ENCODE measurements around the gene PCCA. TPM values are rescaled to one million over a fixed set of nuclear protein-coding genes. Genes with fewer than 3 reads are reported as not detected.
A peak's percentile ranks its signal among the peaks of the same experiment; 100 is the strongest.

Gene PCCA
- total RNA-seq, 2 experiments from 2014 or later: 11.7 to 12.2 TPM

DNA sequence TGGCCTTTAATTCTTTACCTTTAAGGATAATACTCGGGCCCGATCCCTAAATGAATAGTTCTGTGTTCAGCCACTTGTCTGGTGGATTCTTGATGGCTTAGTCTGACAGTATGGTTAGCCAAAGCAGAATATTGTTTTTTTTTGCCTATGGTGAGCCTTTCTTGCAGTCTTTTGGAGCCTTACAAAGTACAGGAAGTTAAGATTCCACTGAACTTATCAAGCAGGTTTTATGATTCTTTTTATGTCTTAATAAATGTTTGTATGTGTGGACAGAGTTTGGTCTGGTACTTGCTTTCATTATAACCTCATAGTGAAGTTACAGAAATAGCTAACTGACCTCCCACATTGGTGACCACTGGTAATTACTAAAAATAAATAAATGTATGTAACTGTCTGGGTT, 17.1 kb downstream of the PCCA start:
- H3K4me3 Mint-ChIP-seq: no peak overlapping the region
- ChIA-PET POLR2A (no interaction called here), CTCF (no interaction called here)
- H3K27me3 Mint-ChIP-seq: no peaks in the 10 kb centered on the region
- no peak overlapping the region for H3K27ac Mint-ChIP-seq
- H3K36me3 Mint-ChIP-seq (ENCODE audit: low read depth): peaks cover 8% of the 10 kb centered on the region
- no peak for DNase-seq
- peaks cover 1% of the 10 kb centered on the region for H3K4me1 Mint-ChIP-seq
- no peaks in the 10 kb centered on the region for H3K9me3 Mint-ChIP-seq

DNA sequence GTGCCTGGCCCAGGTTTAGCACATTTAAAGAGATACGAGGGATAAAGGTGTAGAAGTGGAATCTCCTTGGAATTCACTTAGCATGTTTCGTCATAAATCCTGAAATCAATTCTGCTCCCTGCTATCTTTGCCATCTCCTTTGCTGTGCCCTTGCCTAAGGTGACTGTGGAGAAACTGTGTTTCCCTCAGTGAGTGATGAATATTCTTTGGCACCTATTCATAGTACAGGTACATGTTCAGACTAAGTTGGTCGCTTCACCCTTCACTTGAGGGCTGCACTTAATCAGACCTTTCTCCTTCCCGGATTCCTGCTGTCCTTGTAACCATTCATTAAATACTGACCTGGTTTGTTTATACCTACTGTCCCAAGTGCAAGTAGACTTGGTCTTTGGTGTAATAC, 17.8 kb downstream of the PCCA start:
- CTCF ChIA-PET: no interaction called here

DNA sequence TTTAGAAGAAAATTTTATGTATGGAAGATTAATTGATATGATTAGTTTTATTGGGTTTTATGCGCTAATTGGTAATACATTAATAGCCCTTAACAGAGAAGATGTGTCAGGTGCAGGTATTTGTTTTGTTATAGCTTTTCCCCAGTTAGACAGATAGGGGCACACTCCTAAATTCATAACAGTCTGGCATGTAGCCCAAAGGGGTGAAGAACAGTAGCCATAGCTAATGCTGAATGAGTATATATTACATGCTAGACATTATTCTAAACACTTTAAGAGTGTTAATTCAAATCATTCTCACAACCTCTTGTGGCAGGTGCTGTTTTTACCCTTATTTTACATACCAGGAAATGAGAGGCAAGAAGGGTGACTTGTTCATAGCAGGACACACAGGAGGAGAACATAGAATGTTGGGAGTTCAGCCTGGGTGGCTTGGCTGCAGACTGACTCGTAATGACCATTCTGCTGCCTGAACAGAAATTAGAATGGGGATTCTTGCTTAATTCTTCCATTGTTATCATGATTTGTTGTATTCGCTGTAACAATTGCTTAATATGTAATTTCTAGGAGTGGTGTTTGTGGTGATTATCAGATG, 20.1 kb downstream of the PCCA start:
- H3K9me3 Mint-ChIP-seq: no peaks in the 10 kb centered on the region
- ChIA-PET POLR2A (no interaction called here), CTCF (interaction anchor here (0.6 kb wide), 1 partner anchor 493 kb away, joined by 3 read pairs; no protein-coding TSS in a partner anchor)
- no peaks in the 10 kb centered on the region for H3K27me3 Mint-ChIP-seq
- H3K4me3 Mint-ChIP-seq: no peak overlapping the region
- DNase-seq: no peak
- H3K27ac Mint-ChIP-seq: no peak overlapping the region
- H3K4me1 Mint-ChIP-seq: peaks cover 1% of the 10 kb centered on the region
- peaks cover 4% of the 10 kb centered on the region for H3K36me3 Mint-ChIP-seq (ENCODE audit: low read depth)

More for the DNA sequence above, 17.8 kb downstream of the PCCA start:
- peaks cover 1% of the 10 kb centered on the region for H3K4me1 Mint-ChIP-seq
- H3K36me3 Mint-ChIP-seq (ENCODE audit: low read depth): peaks cover 8% of the 10 kb centered on the region
- DNase-seq: no peak
- H3K9me3 Mint-ChIP-seq: no peaks in the 10 kb centered on the region
- H3K4me3 Mint-ChIP-seq: no peak overlapping the region
- H3K27me3 Mint-ChIP-seq: no peaks in the 10 kb centered on the region
- POLR2A ChIA-PET: no interaction called here
- no peak overlapping the region for H3K27ac Mint-ChIP-seq

DNA sequence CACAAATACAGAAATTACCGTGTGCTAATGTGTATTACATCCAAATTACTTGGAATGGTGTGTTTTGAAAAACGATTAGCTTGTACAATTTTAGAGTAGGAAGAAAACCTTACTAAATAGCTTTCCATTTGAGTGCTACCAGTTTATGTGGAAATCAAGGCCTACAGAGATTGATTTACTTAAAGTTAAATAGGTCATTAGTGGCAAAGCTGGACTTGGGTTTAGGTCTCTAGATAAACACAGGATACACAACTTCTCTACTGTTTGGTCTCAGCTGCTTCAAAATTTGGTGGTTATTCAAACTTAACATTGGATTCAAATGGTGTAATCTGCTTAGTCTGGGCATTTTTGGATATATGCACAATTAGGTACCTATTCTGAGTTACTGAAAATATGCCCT, 21.4 kb downstream of the PCCA start:
- no peak for DNase-seq
- H3K27ac Mint-ChIP-seq: no peak overlapping the region
- H3K36me3 Mint-ChIP-seq (ENCODE audit: low read depth): peaks cover 4% of the 10 kb centered on the region
- no peaks in the 10 kb centered on the region for H3K27me3 Mint-ChIP-seq
- no peak overlapping the region for H3K4me3 Mint-ChIP-seq
- H3K4me1 Mint-ChIP-seq: peaks cover 2% of the 10 kb centered on the region
- CTCF ChIA-PET: no interaction called here
- POLR2A ChIA-PET: interaction anchor here (1.4 kb wide), 1 partner anchor 21 kb away, joined by 4 read pairs; the partner anchor contains the start of gene PCCA
- H3K9me3 Mint-ChIP-seq: no peaks in the 10 kb centered on the region

DNA sequence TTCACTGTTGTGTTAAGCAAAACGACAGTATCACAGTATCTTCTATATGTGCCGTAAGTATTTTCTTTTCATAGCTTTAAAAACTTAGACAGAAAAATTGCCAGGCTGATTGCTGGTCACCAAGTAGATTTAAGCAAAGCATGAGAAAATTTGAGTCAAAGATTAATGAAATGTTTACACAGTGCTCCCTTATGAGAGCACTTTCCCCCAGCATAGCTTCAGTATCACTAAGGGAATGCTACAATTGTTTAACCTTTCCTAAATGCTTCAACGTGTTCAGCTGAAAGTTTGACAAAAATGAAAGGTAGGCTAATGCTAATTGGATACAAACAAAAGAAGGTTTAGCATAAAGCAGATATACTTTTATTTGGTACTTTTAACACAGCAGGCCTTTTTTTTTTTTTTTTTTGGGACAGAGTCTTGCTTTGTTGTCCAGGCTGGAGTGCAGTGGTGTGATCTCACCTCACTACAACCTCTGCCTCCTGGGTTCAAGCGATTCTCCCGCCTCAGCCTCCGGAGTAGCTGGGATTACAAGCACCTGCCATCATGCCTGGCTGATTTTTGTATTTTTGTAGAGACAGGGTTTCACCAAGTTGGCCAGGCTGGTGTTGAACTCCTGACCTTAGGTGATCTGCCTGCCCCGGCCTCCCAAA, 23.4 kb downstream of the PCCA start:
- Mint-ChIP-seq H3K27me3 (no peaks in the 10 kb centered on the region), H3K4me3 (no peak overlapping the region), H3K36me3 (ENCODE audit: low read depth) (peaks cover 5% of the 10 kb centered on the region), H3K9me3 (no peaks in the 10 kb centered on the region), H3K27ac (no peak overlapping the region), H3K4me1 (peaks cover 11% of the 10 kb centered on the region)
- DNase-seq: no peak
- POLR2A ChIA-PET: no interaction called here
- CTCF ChIA-PET: no interaction called here

DNA sequence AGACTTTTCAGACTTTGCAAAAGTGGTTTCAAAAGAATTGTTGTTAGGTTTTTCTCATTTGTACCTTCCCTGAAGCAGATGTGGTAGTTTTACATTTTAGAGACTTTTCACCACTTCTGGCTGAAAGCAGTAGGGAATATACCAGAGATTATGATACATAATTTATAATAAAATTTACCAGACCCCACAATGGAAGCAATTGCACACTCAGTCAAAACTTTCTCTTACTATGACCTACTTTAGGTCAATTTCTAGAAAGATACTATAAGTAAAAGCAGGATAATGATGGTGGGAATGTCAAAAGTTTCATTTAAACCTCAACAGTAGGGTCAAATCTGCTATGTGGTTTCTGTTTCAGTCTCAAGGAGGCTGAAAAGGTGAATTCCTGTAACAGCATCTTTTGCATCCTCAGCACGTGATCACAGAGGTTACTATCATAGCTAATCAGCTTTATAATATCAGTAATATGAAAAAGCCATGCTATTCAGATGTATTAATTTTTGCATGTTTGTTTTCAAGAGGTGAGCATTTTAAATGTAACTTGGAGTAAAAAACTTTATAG, 26.9 kb downstream of the PCCA start:
- Mint-ChIP-seq H3K9me3 (peaks cover 7% of the 10 kb centered on the region), H3K36me3 (ENCODE audit: low read depth) (peaks cover 17% of the 10 kb centered on the region), H3K27ac (no peak overlapping the region), H3K27me3 (no peaks in the 10 kb centered on the region), H3K4me3 (no peak overlapping the region), H3K4me1 (peaks cover 11% of the 10 kb centered on the region)
- POLR2A ChIA-PET: no interaction called here
- DNase-seq: no peak
- CTCF ChIA-PET: no interaction called here

DNA sequence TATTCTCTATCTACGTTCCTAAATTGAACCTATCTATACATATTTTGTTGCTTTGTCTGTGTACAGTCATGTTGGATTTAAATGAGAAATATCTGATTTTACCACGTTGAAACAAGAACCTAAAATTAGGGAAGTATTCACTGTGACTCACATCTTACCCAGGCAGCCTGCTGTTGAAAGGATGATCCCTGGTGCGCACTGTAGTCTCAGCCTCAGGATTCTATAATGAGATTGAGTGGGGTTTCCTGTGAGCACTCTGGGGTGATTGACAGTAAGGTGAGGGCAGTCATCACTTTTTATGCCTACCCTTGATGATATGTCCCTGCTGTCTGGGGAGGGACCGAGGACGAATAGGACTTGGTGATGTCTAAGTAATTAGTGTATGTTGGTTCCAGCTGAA, 35.4 kb downstream of the PCCA start:
- H3K27me3 Mint-ChIP-seq: no peaks in the 10 kb centered on the region
- POLR2A ChIA-PET: no interaction called here
- DNase-seq: no peak
- CTCF ChIA-PET: no interaction called here
- peaks cover 7% of the 10 kb centered on the region for H3K4me1 Mint-ChIP-seq
- H3K4me3 Mint-ChIP-seq: no peak overlapping the region
- H3K9me3 Mint-ChIP-seq: peaks cover 14% of the 10 kb centered on the region
- H3K36me3 Mint-ChIP-seq (ENCODE audit: low read depth): peaks cover 23% of the 10 kb centered on the region
- H3K27ac Mint-ChIP-seq: no peak overlapping the region

DNA sequence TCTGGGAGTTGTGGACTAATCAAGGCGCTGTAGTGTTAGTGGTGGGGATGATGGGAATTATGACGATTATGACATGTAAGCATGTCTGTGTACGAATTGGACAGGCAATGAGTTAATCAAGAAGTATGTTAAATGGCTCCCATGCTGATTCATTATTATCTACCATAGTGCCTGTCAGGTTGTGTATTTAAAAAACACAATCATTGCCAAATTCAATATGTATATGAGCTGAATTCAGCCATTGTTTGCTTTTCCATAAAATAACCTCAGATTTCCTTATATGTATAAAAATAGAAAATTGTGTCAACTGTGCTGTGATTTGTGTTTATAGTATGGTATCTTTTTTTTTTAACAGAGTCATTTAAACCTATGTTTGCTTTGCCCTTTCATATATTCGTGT, 37.1 kb downstream of the PCCA start:
- CTCF ChIA-PET: no interaction called here
- POLR2A ChIA-PET: no interaction called here
- Mint-ChIP-seq H3K9me3 (peaks cover 7% of the 10 kb centered on the region), H3K4me1 (peaks cover 21% of the 10 kb centered on the region), H3K27me3 (no peaks in the 10 kb centered on the region), H3K4me3 (no peak overlapping the region), H3K27ac (no peak overlapping the region), H3K36me3 (ENCODE audit: low read depth) (peaks cover 13% of the 10 kb centered on the region)
- DNase-seq: no peak

DNA sequence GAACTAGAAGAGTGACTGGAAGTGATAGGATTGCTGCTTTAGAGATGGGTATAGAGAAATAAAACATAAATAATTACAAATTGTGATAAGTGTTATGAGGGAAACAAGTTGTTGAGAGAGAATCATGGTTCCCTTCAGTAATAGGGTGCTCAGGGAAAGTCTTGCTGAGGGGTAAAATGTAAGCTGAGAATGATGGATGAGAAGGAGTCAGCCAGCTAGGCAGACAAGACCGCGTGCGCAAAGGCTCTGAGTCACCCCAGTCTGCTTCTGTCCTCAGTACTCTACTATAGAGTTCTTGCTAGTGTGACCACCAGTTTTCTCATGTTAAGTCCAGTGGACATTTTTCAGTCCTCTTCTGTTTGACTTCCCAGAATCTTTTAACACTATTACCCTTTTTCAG, 39.5 kb downstream of the PCCA start:
- DNase-seq: no peak
- H3K9me3 Mint-ChIP-seq: no peaks in the 10 kb centered on the region
- no peak overlapping the region for H3K27ac Mint-ChIP-seq
- H3K36me3 Mint-ChIP-seq (ENCODE audit: low read depth): peaks cover 3% of the 10 kb centered on the region
- H3K4me3 Mint-ChIP-seq: no peak overlapping the region
- POLR2A ChIA-PET: no interaction called here
- H3K27me3 Mint-ChIP-seq: no peaks in the 10 kb centered on the region
- peaks cover 28% of the 10 kb centered on the region for H3K4me1 Mint-ChIP-seq
- CTCF ChIA-PET: no interaction called here

DNA sequence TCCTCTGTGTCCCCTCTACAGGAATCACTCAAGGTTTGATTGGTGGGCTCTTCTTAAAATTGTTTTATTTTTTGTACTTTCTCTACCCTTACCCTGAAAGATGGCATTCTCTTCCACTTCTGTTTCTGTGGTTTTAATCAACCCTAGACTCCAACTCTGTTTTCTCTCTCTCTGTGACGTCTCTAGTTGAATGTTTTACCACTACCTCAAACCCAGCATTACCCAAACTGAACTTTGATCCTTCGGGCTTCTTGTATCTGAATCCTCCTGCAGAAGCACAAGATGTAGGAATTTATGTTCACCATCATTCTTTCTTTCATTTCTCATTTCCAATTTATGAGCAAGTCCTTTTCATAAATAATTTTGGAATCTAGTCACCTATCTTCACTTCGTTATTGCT, 39.9 kb downstream of the PCCA start:
- DNase-seq: no peak
- CTCF ChIA-PET: no interaction called here
- Mint-ChIP-seq H3K36me3 (ENCODE audit: low read depth) (peaks cover 3% of the 10 kb centered on the region), H3K27ac (no peak overlapping the region), H3K27me3 (no peaks in the 10 kb centered on the region), H3K4me1 (peaks cover 28% of the 10 kb centered on the region), H3K9me3 (no peaks in the 10 kb centered on the region), H3K4me3 (no peak overlapping the region)
- POLR2A ChIA-PET: no interaction called here

DNA sequence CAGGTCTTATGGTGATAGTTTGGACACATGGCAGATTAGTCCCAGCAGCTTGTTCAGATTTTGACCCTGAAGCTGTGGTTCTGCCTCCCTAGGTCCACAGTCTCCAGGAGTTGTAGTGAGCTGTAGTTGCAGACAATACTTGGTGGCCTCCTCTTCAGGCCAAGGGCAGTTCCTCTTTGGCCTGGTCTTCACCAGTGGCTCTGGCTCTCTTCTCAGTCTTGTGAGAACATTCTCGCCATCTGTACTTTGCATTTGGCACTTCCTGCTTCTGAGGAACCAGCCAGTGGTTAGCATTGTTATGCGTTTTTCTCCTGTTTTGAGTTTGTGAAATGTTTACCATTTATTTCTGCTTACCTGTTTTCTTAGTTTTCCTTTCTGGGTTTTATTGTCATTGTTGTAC, 40.7 kb downstream of the PCCA start:
- H3K27ac Mint-ChIP-seq: peak overlapping the region; percentile 53
- H3K4me3 Mint-ChIP-seq: no peak overlapping the region
- H3K9me3 Mint-ChIP-seq: no peaks in the 10 kb centered on the region
- no peaks in the 10 kb centered on the region for H3K27me3 Mint-ChIP-seq
- no peak for DNase-seq
- CTCF ChIA-PET: interaction anchor here (1.4 kb wide), 1 partner anchor 386 kb away, joined by 3 read pairs; no protein-coding TSS in a partner anchor
- H3K36me3 Mint-ChIP-seq (ENCODE audit: low read depth): peaks cover 3% of the 10 kb centered on the region
- POLR2A ChIA-PET: no interaction called here
- peaks cover 28% of the 10 kb centered on the region for H3K4me1 Mint-ChIP-seq

DNA sequence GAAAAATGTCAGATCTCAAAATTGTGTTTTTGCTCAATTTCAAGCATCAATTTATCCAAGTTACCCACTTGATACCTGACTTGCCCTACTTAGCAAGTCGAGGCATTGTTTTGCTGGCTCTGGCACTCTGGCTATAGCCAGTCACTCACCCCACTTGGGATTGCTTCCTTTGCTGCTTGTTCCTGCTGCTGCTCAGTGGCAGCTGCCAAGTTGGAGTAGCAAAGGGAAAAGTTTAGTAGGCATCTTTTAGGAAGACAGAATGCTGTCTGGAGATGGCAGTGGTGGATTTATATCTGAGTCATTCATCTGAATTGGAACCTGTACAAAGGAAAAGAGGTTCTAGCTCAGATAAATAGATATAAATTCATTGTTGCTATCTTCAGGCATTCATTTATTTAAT, 41.2 kb downstream of the PCCA start:
- POLR2A ChIA-PET: no interaction called here
- Mint-ChIP-seq H3K4me1 (peaks cover 28% of the 10 kb centered on the region), H3K36me3 (ENCODE audit: low read depth) (peaks cover 3% of the 10 kb centered on the region), H3K27me3 (no peaks in the 10 kb centered on the region), H3K9me3 (no peaks in the 10 kb centered on the region), H3K4me3 (no peak overlapping the region), H3K27ac (peak overlapping the region; percentile 53)
- CTCF ChIA-PET: interaction anchor here (1.4 kb wide), 1 partner anchor 385 kb away, joined by 3 read pairs; no protein-coding TSS in a partner anchor
- DNase-seq: no peak

DNA sequence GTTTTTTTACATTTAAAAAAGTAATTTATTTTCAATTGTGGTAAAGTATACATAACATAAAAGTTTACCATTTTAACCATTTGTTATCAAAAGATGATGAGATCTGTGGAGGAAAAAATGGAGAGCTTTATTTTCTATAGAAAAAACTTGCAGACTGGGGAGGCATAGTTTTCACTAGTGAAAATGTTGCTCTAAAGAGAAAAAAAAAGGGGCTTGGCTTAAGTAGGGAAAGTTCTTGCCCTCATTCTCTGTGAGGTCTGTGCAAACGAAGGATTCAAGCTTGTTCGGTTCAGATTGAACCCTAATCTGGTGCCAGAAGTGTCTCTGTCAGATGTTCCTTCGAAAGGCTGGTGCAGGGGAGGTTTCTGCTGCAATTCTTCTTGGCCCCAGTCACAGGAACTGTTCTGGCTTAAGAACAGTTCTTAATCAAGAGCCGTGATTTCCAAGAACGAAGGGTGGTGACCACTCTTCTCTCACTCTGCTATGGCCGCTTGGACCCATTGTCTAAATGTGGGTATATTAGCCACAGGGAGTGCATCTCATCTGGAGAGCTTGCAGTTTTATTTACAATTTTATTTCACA, 42.1 kb downstream of the PCCA start:
- H3K4me3 Mint-ChIP-seq: no peak overlapping the region
- H3K4me1 Mint-ChIP-seq: peaks cover 28% of the 10 kb centered on the region
- no peaks in the 10 kb centered on the region for H3K27me3 Mint-ChIP-seq
- peaks cover 3% of the 10 kb centered on the region for H3K36me3 Mint-ChIP-seq (ENCODE audit: low read depth)
- no peak overlapping the region for H3K27ac Mint-ChIP-seq
- POLR2A ChIA-PET: no interaction called here
- CTCF ChIA-PET: interaction anchor here (1.4 kb wide), 1 partner anchor 384 kb away, joined by 3 read pairs; no protein-coding TSS in a partner anchor
- H3K9me3 Mint-ChIP-seq: no peaks in the 10 kb centered on the region
- DNase-seq: no peak
